ENCODE measurements around the gene PPP1R12A. TPM values are rescaled to one million over a fixed set of nuclear protein-coding genes. Genes with fewer than 3 reads are reported as not detected.

PPP1R12A gene
- total and polyA plus RNA-seq, 2 of the 4 experiments (the other 2 are of a cell fraction) = 47.7 to 112 TPM

DNA sequence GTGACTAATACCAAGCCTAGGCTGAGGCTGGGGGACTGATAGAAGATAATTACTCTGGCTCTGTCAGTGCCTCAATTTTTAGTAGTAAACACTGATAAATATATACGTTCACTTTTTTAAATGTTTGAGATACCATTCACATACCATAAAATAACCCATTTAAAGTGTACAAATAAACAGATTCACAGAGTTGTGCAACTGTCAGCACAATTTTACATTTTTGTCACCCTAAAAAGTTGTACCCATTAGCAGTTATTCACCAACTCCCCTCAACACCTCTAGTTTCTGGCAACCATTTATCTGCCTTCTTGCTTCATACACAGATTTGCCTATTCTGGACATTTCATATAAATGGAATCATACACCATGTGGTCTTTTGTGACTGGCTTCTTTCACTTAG lies 15.1 kb downstream of the PPP1R12A start:
- DNase-seq = no peak
- peaks cover 0 to 49% of the 10 kb centered on the region in 2 experiments; a peak in 3 of 4 replicates for H3K79me1 ChIP-seq (ENCODE audit: low read depth in 1 of 2, low read length in 2 of 2)
- no peak overlapping the region for H2BK15ac ChIP-seq (ENCODE audit: low read depth, low read length)
- no peak overlapping the region for H3K9ac ChIP-seq (ENCODE audit: low read depth, low read length)
- H3K9me1 ChIP-seq (ENCODE audit: insufficient read depth, low read length) = peaks cover 2% of the 10 kb centered on the region; the same call in 1 of the 2 replicates
- no peak overlapping the region for H2AFZ ChIP-seq (replicated peaks; ENCODE audit: low read length, poor library complexity)
- H3K14ac ChIP-seq (replicated peaks; ENCODE audit: low read depth, low read length) = no peak overlapping the region
- H3K27me3 ChIP-seq (ENCODE audit: control insufficient read depth, insufficient read depth, low read length) = no peaks in the 10 kb centered on the region
- H2BK120ac ChIP-seq (ENCODE audit: low read depth, low read length) = no peak overlapping the region
- no peak overlapping the region for H3K23ac ChIP-seq (ENCODE audit: low read depth, low read length)
- H4K8ac ChIP-seq (ENCODE audit: low read depth in 2 of 2, low read length in 2 of 2) = no peak overlapping the region
- dilution Hi-C loops (cut with HindIII; ENCODE audit: low sequenced_read_pairs, unreplicated experiment) = no loop called here
- H3K9me3 ChIP-seq (ENCODE audit: control insufficient read depth, insufficient read depth, low read length) = no peaks in the 10 kb centered on the region
- TF ChIP-seq RFX5 (IDR thresholded peaks at IDR 0.05; ENCODE audit: low read depth, low read length) = no peak
- TF ChIP-seq MAFK (IDR thresholded peaks at IDR 0.05; ENCODE audit: low read depth, low read length) = peak; percentile 73
- BruUV-seq (replicated peaks) = no TSS peak
- no peak overlapping the region for H2AK9ac ChIP-seq (replicated peaks; ENCODE audit: low read depth, low read length, poor library complexity)
- peaks cover 77% of the 10 kb centered on the region for H4K20me1 ChIP-seq (ENCODE audit: insufficient read depth, low read length)
- no peak overlapping the region for H2BK20ac ChIP-seq (ENCODE audit: low read depth, low read length)
- no peak overlapping the region for H2AK5ac ChIP-seq (ENCODE audit: low read depth, low read length)
- in situ Hi-C loops (cut with MboI; ENCODE audit: low sequenced_read_pairs) = no loop called here
- no peak for ATAC-seq (ENCODE audit: low read depth)
- H3K4me1 ChIP-seq (ENCODE audit: control insufficient read depth, insufficient read depth, low read length) = no peaks in the 10 kb centered on the region
- no peak overlapping the region for H4K5ac ChIP-seq (ENCODE audit: low read depth, low read length)
- H3K4ac ChIP-seq (ENCODE audit: low read depth, low read length) = no peak overlapping the region
- no CpG with 5 or more reads among the region's 1 CpG for WGBS, 2 experiments (ENCODE audit: extremely low coverage in 2 of 2, insufficient read length in 1 of 2)
- no peaks in the 10 kb centered on the region for H3K36me3 ChIP-seq (ENCODE audit: control insufficient read depth, insufficient read depth, low read length)
- intact Hi-C loops (cut with micrococcal nuclease) = no loop called here
- H2BK5ac ChIP-seq (ENCODE audit: low read depth, low read length, poor library complexity, severe bottlenecking) = no peak overlapping the region
- no peak overlapping the region for H4K91ac ChIP-seq (ENCODE audit: insufficient read depth, low read depth, low read length)
- CTCF ChIA-PET = no interaction called here
- no peak overlapping the region for H3K18ac ChIP-seq (ENCODE audit: low read depth, low read length)
- H3K4me2 ChIP-seq (ENCODE audit: low read depth, low read length) = no peak overlapping the region
- H3K56ac ChIP-seq (ENCODE audit: extremely low read depth, insufficient read depth, low read length) = no peak overlapping the region
- POLR2A ChIA-PET (ENCODE audit: unreplicated experiment) = no interaction called here
- H3K4me3 ChIP-seq (ENCODE audit: insufficient read depth, low read depth, low read length) = no peak overlapping the region
- no peak overlapping the region for H3K27ac ChIP-seq (ENCODE audit: insufficient read depth, low read length)
